ENCODE results near the gene UGT2A3.
"Not testable (repeated sequence)": the region's sequence is repeated elsewhere in the genome, so short reads cannot be mapped to it uniquely, and the experiment has no call there.

Gene UGT2A3

DNA sequence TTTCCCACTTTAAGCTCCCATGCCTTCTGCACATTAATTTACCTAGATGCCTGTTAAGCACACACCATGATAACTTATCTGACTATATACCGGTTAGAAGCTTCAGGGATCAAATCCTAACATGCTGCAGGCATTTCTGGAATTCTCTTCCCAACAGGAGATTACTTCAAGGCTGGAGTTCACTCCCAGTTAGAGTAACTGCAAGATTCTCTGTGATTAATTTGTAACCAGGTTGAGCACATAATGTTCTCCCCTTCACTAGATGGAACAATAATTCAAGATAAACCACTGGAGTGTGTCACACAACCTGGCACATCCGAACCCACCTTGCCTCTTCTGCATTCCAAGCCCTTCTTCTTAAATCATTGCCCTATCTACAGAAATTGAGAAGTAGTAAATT, 11.8 kb upstream of the UGT2A3 start:
- TF ChIP-seq, protein P1, sequence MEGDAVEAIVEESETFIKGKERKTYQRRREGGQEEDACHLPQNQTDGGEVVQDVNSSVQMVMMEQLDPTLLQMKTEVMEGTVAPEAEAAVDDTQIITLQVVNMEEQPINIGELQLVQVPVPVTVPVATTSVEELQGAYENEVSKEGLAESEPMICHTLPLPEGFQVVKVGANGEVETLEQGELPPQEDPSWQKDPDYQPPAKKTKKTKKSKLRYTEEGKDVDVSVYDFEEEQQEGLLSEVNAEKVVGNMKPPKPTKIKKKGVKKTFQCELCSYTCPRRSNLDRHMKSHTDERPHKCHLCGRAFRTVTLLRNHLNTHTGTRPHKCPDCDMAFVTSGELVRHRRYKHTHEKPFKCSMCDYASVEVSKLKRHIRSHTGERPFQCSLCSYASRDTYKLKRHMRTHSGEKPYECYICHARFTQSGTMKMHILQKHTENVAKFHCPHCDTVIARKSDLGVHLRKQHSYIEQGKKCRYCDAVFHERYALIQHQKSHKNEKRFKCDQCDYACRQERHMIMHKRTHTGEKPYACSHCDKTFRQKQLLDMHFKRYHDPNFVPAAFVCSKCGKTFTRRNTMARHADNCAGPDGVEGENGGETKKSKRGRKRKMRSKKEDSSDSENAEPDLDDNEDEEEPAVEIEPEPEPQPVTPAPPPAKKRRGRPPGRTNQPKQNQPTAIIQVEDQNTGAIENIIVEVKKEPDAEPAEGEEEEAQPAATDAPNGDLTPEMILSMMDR (IDR thresholded peaks at IDR 0.05; ENCODE audit: extremely low read depth, insufficient read depth, missing control alignments), result no peak
- no peak for DNase-seq (ENCODE audit: low spot score)
- in situ Hi-C loops (cut with MboI; ENCODE audit: low pct_unique_long_range_greater_than_20kb, low sequenced_read_pairs, unreplicated experiment), result no loop called here

DNA sequence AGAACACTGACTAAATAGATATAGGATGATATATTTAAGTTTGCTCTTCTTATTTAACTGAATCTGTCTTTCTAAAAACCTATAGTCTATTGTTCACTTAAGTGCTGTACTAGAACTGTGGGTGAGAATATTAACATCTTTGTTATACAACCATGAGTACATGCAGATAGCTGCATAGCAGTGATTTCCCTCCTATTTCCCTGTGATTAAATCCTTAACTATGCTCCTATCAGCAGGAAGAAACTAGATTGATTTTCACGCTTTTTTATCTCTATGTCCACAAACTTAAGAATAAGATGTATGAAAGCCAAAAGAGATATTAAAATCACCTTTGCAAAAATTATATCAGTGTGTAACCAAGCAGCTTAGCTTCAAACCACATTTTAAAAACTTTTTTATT, 11.3 kb upstream of the UGT2A3 start:
- no peak for DNase-seq (ENCODE audit: low spot score)
- TF ChIP-seq, protein P1 (IDR thresholded peaks at IDR 0.05; ENCODE audit: extremely low read depth, insufficient read depth, missing control alignments), result no peak
- in situ Hi-C loops (cut with MboI; ENCODE audit: low pct_unique_long_range_greater_than_20kb, low sequenced_read_pairs, unreplicated experiment), result no loop called here

DNA sequence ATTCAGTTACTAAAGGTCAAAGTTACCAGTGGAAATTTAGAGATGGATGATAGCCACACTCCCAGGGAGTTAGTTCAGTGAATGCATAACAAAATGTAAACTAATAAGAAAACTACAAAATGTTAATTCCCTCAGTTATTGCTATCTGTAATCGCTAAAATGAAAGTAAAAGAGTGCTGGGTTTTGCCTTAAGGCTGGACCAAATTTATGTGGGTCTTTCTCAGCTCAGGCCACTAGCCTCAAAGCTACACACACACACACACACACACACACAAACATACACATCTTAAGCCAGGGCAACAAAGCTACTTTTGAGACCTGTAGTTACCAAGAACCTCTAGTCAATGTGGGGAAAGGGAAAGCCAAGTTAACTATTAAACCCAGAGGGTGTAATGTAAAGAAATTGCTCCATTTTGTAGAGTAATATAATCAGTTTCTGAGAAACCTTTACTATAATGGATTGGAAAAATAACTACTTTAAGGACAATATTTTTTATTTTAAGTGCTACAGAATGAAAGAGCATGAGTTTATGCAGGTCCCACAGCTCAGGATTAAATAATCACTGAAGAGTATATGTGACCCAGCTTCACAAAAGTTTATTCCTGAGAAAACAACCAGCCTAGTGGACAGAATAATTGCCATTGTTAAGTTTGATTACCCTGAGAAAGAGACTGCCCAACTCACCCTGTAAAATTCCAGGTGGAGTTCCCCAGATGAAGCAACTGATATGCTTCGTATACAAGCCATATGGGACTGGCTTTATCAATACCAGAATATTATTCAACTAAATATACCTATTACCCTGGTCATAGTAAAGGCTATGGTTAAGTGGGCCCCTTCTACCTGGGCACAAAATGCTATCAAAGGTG, 8.9 kb upstream of the UGT2A3 start:
- TF ChIP-seq, protein P1 (IDR thresholded peaks at IDR 0.05; ENCODE audit: extremely low read depth, insufficient read depth, missing control alignments), result no peak
- DNase-seq (ENCODE audit: low spot score), result no peak
- in situ Hi-C loops (cut with MboI; ENCODE audit: low pct_unique_long_range_greater_than_20kb, low sequenced_read_pairs, unreplicated experiment), result no loop called here

DNA sequence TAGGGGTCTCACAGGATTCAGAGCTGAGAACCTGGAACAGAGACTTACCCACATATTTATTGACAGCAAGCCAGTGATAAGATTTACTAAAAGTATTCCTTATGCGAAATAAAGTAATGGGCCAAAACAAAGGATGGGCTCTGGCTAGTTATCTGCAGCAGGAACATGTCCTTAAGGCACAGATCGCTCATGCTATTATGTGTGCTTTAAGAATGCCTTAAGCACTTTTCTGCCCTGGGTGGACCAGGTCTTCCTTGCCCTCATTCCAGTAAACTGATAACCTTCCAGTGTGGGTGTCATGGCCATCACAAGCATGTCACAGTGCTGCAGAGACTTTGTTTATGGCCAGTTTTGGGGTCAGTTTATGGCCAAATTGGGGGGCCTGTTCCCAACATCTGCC, 7.5 kb upstream of the UGT2A3 start:
- DNase-seq (ENCODE audit: low spot score); in situ Hi-C loops (cut with MboI; ENCODE audit: low pct_unique_long_range_greater_than_20kb, low sequenced_read_pairs, unreplicated experiment): not testable (repeated sequence)

DNA sequence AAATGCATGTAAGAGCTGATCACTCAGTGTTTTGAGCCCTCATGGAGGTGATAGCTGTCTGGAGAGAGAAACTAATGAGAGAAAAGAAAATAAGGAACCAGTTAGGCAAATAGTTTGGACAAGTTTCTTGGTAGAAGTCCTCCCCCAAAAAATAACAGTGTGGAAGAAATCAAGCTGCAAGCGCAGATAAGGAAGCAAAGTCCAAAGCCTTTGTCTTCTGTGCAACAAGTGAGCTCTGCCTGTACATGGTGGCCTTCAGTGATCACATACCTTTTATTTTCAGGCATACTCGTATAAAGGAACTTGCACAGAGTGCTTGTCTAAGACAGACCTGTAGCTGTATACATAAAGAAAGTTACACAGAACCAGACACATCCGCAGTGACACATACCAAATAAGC, 2.5 kb upstream of the UGT2A3 start:
- TF ChIP-seq, protein P1 (IDR thresholded peaks at IDR 0.05; ENCODE audit: extremely low read depth, insufficient read depth, missing control alignments), result no peak
- DNase-seq (ENCODE audit: low spot score), result no peak
- in situ Hi-C loops (cut with MboI; ENCODE audit: low pct_unique_long_range_greater_than_20kb, low sequenced_read_pairs, unreplicated experiment), result no loop called here

DNA sequence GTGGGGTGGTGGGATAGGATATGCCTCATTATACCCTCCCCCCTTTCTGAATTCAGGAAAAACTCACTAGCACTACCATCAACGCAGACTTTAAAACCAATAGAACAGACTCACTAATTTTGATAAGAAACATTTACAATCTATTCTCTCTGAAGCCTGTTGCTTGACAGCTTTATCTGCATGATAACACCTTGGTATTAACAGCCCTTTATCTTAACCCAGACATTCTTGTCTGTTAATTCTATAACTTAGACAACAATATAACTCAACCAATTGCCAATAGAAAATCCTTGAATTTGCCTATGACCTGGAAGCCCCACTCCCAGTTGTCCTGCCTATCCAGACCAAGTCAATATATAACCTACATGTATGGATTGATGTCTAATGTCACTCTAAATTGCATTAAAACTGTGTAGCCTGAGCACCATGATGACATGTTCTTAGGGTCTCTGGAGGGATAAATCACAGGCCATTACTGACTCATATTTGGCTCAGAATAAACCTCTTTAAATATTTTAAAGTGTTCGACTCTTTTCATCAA, 1.5 kb upstream of the UGT2A3 start:
- TF ChIP-seq, protein P1 (IDR thresholded peaks at IDR 0.05; ENCODE audit: extremely low read depth, insufficient read depth, missing control alignments), result no peak
- in situ Hi-C loops (cut with MboI; ENCODE audit: low pct_unique_long_range_greater_than_20kb, low sequenced_read_pairs, unreplicated experiment), result no loop called here
- no peak for DNase-seq (ENCODE audit: low spot score)

DNA sequence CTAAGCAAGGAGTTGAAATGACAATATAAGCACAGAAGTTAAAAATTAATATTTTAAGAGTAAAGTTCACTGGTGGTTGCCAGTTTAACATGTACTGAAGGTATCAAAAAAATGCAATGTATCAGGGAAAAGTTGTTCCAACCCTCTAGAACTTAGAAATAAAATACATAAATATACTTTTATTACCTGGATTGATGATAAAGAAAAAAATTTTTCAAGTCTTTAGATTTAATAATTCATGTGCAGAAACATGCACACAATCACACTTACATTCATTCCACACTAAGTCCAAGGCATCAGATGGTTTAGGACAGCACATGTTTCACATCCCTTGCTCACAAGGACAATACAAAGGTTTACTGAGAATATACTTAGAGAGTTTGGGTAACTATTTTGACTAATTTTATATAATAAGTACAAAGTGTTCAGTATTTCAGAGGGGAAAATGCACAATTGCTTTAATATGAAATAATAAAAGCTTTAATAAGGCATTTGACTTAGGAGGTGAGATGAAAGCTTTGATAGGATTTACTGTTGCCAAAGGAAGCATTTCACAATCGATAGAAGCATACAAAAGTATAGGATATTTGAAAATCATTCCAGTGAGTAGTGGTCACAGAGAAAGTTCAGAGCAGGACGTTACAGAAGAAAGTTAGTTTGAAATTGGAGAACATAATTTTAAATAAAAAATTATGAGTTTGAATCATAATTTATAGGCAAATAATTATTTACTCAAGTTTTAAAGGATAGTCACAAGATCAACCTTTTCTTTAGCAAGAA, 392 bp upstream of the UGT2A3 start:
- TF ChIP-seq, protein P1 (IDR thresholded peaks at IDR 0.05; ENCODE audit: extremely low read depth, insufficient read depth, missing control alignments), result no peak
- in situ Hi-C loops (cut with MboI; ENCODE audit: low pct_unique_long_range_greater_than_20kb, low sequenced_read_pairs, unreplicated experiment), result no loop called here
- no peak for DNase-seq (ENCODE audit: low spot score)

All from GM13977 (cell line).